Mucosa of stomach (tissue), 1 donor: ENCODE results near the gene PAX5.

Experiments
- H3K27me3 ChIP-seq: one replicate; pipeline ENCODE4 v1.7.0; 2013; ENCODE audit warnings: mild to moderate bottlenecking, low read length; ENCODE audit not compliant: control insufficient read depth, insufficient read depth
- H3K36me3 ChIP-seq: one replicate; pipeline ENCODE4 v1.7.0; 2013; ENCODE audit warnings: low read length; ENCODE audit not compliant: control insufficient read depth, insufficient read depth
- H3K4me1 ChIP-seq: one replicate; pipeline ENCODE4 v1.7.0; 2013; ENCODE audit warnings: mild to moderate bottlenecking, low read length; ENCODE audit not compliant: control insufficient read depth, insufficient read depth
- H3K4me3 ChIP-seq: one replicate; pipeline ENCODE4 v1.7.0; 2013; ENCODE audit warnings: low read length
- H3K9ac ChIP-seq: one replicate; pipeline ENCODE4 v1.7.0; 2013; ENCODE audit warnings: mild to moderate bottlenecking, low read length, moderate library complexity
- H3K9me3 ChIP-seq: one replicate; pipeline ENCODE4 v1.7.0; 2013; ENCODE audit warnings: mild to moderate bottlenecking, low read length, moderate library complexity; ENCODE audit not compliant: control insufficient read depth
- donor health status: Pancreatic carcinoma.

Gene PAX5

GRCh38 chr9:36828611-36829013 lies 205.5 kb downstream of the PAX5 start:
- Histone ChIP-seq H3K36me3 (no peaks in the 10 kb centered on the region), H3K27me3 (no peaks in the 10 kb centered on the region), H3K4me1 (no peaks in the 10 kb centered on the region), H3K9me3 (no peaks in the 10 kb centered on the region), H3K4me3 (no peak overlapping the region), H3K9ac (no peak overlapping the region)

DNA sequence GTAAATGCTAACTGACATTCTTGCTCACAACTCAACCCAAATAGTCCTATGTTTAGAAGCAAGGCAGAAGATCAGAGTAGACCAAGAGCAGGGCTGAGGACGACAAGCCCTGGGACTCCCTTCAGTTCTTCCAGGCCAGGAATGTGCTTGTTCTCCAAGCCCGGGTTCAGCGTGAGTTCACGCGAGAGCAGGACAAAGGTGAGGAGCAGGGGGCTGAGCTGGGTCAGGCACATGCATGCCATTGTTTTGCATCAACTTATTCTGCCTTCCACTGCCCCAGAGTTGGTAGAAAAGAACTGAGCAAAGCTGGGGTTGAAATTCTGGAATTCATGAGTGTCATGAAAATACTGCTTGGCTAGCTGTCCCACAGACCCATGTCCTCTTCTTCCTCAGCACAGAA lies 206.5 kb downstream of the PAX5 start:
- no peak overlapping the region for H3K4me3 ChIP-seq
- no peaks in the 10 kb centered on the region for H3K9me3 ChIP-seq
- no peaks in the 10 kb centered on the region for H3K36me3 ChIP-seq
- H3K4me1 ChIP-seq, result no peaks in the 10 kb centered on the region
- H3K27me3 ChIP-seq, result no peaks in the 10 kb centered on the region
- no peak overlapping the region for H3K9ac ChIP-seq

- no peaks in the 10 kb centered on the region for H3K27me3 ChIP-seq
- H3K36me3 ChIP-seq, result no peaks in the 10 kb centered on the region
Measured at GRCh38 chr9:36826581-36826980, 207.5 kb downstream of the PAX5 start.

GRCh38 chr9:36825179-36825578 lies 208.9 kb downstream of the PAX5 start:
- no peaks in the 10 kb centered on the region for H3K4me1 ChIP-seq
- H3K4me3 ChIP-seq, result no peak overlapping the region
- H3K36me3 ChIP-seq, result no peaks in the 10 kb centered on the region
- no peaks in the 10 kb centered on the region for H3K9me3 ChIP-seq
- H3K9ac ChIP-seq, result no peak overlapping the region
- peaks cover 7% of the 10 kb centered on the region for H3K27me3 ChIP-seq

More at GRCh38 chr9:36826581-36826980, 207.5 kb downstream of the PAX5 start:
- Histone ChIP-seq H3K9me3 (no peaks in the 10 kb centered on the region), H3K9ac (no peak overlapping the region), H3K4me1 (no peaks in the 10 kb centered on the region), H3K4me3 (no peak overlapping the region)

DNA sequence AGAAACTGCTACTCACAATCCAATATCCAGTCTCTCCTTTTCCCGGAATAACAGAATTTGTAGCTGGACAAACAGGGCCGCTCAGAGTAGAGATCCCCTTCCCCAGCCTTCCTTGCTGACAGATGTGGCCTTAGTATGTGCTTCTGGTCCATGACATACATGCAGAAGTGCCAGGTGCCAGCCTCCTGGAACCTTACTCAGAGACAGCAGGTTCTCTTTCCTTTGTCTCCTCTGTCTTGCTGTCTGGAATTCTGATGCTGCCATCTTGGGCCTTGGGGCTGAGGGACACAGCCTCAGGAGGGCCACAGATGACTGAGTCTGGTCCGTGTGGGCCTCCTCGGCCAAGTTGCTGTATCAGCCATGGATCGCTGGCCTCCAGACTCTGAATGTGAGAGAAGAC lies 210.1 kb downstream of the PAX5 start:
- Histone ChIP-seq H3K9me3 (no peaks in the 10 kb centered on the region), H3K27me3 (peaks cover 19% of the 10 kb centered on the region), H3K4me3 (no peak overlapping the region), H3K9ac (no peak overlapping the region), H3K4me1 (no peaks in the 10 kb centered on the region), H3K36me3 (no peaks in the 10 kb centered on the region)

DNA sequence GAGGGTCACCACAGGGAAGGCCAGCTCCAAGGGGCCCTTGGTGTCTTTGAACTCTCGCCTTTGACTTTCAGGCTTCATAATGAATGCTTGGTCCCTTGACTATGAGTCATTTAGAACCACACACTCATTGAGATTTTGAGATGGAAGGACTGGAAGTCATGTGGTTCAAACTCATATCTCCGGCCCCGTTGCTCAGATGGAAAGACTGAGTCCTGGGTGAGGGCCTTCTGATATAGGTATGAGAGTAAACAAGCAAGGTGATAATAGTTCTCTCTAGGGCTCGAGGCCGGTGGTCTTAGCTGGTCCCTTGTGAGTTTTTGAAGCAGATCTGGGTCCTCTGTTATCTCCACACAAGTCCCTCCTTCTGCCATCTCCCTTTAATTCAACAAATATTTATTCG lies 210.6 kb downstream of the PAX5 start:
- Histone ChIP-seq H3K4me1 (peaks cover 2% of the 10 kb centered on the region), H3K9me3 (no peaks in the 10 kb centered on the region), H3K9ac (no peak overlapping the region), H3K27me3 (peaks cover 24% of the 10 kb centered on the region), H3K36me3 (no peaks in the 10 kb centered on the region), H3K4me3 (no peak overlapping the region)

GRCh38 chr9:36822201-36822600 lies 211.9 kb downstream of the PAX5 start:
- H3K27me3 ChIP-seq, result peaks cover 36% of the 10 kb centered on the region
- H3K36me3 ChIP-seq, result no peaks in the 10 kb centered on the region
- H3K9me3 ChIP-seq, result no peaks in the 10 kb centered on the region
- H3K9ac ChIP-seq, result no peak overlapping the region
- peaks cover 8% of the 10 kb centered on the region for H3K4me1 ChIP-seq
- H3K4me3 ChIP-seq, result no peak overlapping the region

DNA sequence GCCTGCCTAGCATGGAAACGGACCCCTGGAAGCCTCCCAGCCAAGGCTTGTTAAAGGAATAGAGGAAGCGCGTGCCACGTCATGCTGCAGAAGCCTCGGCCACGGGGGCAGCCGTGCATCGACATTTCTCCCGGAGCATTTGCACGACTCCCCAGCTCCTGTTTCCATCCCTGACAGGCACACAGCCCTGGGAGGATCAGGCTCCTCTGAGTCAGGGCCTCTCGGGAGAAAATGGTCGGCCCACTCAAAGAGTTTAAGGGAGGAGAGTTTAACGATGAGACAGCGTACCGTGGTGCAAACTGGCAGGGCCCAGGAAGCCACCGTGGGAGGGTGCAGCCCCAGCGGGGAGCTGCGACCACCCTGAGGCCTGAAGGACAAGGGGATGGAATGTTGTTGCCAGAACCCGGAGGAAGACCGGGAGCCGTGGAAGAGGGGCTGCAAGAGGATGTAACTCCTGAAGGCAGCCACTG lies 213.6 kb downstream of the PAX5 start:
- Histone ChIP-seq H3K27me3 (peaks cover 48% of the 10 kb centered on the region), H3K4me3 (no peak overlapping the region), H3K9me3 (no peaks in the 10 kb centered on the region), H3K36me3 (no peaks in the 10 kb centered on the region), H3K4me1 (peaks cover 8% of the 10 kb centered on the region), H3K9ac (no peak overlapping the region)

DNA sequence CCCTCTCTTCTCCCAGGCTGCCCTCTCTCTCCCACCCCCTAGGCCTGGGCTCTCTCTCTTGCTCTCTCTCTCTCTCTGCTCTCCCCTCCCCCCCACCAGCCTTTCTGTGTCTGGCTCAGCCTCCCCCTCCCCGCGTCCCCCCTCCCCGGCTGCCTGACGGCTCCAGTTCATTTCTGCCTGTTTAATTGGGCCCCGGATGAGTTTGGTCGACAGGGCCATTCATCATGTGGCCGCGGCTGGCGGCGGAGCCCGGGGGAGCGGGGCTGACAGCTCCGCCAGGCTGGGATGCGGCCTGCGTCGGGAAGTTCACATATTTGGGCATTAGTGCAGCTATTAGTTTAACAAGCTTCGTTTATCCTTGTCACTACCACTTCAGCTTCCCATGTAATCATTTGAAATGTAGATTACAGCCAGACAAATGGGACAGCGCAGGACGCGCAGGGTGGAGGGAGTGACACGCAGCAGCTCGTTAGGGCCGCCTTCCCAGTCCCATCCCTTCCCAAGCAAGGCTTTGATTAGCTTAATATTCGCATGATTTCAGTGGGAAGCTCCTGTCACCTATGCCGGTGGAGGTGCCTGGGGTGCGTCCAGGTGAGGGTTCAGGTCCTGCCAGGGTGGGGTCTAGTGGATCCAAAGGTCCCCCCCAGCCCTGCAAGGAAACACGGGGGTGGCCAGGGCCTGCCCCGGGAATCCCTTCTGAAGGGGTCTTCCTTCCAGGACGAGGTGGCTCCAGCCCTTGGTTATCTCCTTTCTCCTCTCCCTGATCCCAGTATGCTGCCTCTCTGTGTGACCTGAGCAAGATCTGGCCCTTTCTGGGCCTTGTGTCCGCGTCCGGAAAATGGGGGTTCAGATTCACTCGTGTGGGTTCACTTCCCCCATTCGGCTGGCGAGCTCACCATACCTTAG lies 214.8 kb downstream of the PAX5 start:
- peaks cover 48% of the 10 kb centered on the region for H3K27me3 ChIP-seq
- H3K4me3 ChIP-seq, result no peak overlapping the region

DNA sequence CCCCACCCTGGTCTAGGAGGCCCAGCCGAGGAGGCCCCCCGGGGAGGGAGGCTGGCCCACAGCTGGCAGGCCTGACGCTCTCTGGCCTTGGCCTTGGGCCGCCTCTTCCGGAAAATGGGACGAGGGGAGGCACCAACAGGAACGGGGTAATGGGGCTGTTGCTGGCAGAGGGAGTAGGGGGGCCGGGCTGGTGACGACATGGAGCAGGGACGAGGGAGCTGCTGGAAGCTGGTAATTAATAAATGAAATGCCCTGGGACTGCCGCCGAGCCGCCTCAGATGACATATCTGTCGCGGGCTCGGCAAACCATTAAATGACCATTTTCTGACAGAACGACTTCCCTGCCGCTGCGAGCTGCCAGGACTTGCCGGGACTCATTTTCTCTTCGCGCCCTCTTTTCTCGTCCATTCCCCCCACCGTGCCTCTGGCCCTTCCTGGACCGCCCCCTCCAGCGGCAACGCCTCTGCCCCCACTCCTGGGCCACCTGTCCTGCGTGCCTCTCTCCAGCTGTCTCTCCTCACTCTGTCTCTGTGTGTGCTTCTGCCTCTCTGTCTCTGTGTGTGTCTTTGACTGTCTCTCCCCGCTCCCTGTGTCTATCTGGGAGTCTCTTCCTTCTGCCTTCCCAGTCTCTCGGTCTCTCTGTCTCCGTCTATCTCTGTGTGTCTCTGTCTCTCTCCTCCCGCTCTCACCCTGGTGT lies 215.7 kb downstream of the PAX5 start:
- Histone ChIP-seq H3K4me1 (peaks cover 8% of the 10 kb centered on the region), H3K27me3 (peaks cover 48% of the 10 kb centered on the region), H3K9ac (peak overlapping the region; percentile 13), H3K4me3 (peak overlapping the region; percentile 19), H3K36me3 (no peaks in the 10 kb centered on the region), H3K9me3 (no peaks in the 10 kb centered on the region)

More for the DNA sequence above, 214.8 kb downstream of the PAX5 start:
- Histone ChIP-seq H3K9ac (peak overlapping the region; percentile 13), H3K36me3 (no peaks in the 10 kb centered on the region), H3K9me3 (no peaks in the 10 kb centered on the region), H3K4me1 (peaks cover 8% of the 10 kb centered on the region)

- H3K4me1 ChIP-seq, result peaks cover 8% of the 10 kb centered on the region
- H3K9me3 ChIP-seq, result no peaks in the 10 kb centered on the region
- no peaks in the 10 kb centered on the region for H3K36me3 ChIP-seq
- no peak overlapping the region for H3K9ac ChIP-seq
- no peak overlapping the region for H3K4me3 ChIP-seq
- peaks cover 48% of the 10 kb centered on the region for H3K27me3 ChIP-seq
Measured at GRCh38 chr9:36817160-36817834, 216.8 kb downstream of the PAX5 start.

GRCh38 chr9:36816371-36816770 lies 217.7 kb downstream of the PAX5 start:
- peaks cover 48% of the 10 kb centered on the region for H3K27me3 ChIP-seq
- H3K4me3 ChIP-seq, result no peak overlapping the region
- H3K9ac ChIP-seq, result no peak overlapping the region
- no peaks in the 10 kb centered on the region for H3K9me3 ChIP-seq
- no peaks in the 10 kb centered on the region for H3K36me3 ChIP-seq
- H3K4me1 ChIP-seq, result peaks cover 8% of the 10 kb centered on the region
